Dermis microvascular lymphatic vessel endothelial cell (primary cell): ENCODE results near the gene CTPS2. TPM values are rescaled to one million over a fixed set of nuclear protein-coding genes. Genes with fewer than 3 reads are reported as not detected.

Experiments
- DNase-seq, 2 donors: peaks; one replicate each; pipeline versions ENCODE4 v3.0.0 to v3.0.0-alpha.2; 2010; ENCODE audit warnings: low read depth in 2 of 2
- total RNA-seq: library from RNA; depleted of rRNA; stranded (reverse); fragments of >200 nt; gene quantifications from 2 replicates; pipeline ENCODE4 v1.2.1, GENCODE V29; 2014

The CTPS2 gene
- total RNA-seq, 1 donor from 2014 or later: 13.0 TPM

GRCh38 chrX:16711893-16712547 lies 449 bp downstream of the CTPS2 start:
- DNase-seq: no peak

DNA sequence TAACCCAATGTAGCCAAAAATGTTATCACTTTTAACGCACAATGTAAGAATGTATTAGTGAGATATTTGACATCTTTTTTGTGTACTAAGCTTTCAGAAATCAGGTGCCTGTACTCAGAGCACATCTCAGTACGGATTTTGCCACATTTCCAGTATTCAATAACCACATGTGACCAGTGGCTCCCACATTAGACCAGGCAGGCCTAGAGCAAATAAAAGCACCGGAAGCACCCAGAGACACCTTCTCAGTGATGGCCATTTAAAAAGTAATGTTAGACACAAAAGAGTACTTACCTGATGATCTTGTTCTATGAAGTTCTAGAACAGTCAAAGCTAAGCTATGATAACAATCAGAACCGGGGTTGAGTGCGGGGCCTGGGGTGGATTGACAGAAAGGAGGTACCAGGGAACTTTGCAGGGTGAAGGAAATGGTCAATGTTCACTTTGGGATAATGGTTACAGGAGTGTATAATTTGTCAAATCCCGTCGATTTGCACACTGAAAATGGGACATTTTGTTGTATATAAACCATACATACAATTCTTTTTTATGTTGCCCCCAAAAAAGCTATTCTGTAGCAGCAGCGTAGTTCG lies 1.2 kb downstream of the CTPS2 start:
- no peak for DNase-seq

GRCh38 chrX:16708016-16708415 lies 4.5 kb downstream of the CTPS2 start:
- no peak for DNase-seq

- DNase-seq: no peak
Observed at GRCh38 chrX:16705370-16705769, 7.1 kb downstream of the CTPS2 start.

DNA sequence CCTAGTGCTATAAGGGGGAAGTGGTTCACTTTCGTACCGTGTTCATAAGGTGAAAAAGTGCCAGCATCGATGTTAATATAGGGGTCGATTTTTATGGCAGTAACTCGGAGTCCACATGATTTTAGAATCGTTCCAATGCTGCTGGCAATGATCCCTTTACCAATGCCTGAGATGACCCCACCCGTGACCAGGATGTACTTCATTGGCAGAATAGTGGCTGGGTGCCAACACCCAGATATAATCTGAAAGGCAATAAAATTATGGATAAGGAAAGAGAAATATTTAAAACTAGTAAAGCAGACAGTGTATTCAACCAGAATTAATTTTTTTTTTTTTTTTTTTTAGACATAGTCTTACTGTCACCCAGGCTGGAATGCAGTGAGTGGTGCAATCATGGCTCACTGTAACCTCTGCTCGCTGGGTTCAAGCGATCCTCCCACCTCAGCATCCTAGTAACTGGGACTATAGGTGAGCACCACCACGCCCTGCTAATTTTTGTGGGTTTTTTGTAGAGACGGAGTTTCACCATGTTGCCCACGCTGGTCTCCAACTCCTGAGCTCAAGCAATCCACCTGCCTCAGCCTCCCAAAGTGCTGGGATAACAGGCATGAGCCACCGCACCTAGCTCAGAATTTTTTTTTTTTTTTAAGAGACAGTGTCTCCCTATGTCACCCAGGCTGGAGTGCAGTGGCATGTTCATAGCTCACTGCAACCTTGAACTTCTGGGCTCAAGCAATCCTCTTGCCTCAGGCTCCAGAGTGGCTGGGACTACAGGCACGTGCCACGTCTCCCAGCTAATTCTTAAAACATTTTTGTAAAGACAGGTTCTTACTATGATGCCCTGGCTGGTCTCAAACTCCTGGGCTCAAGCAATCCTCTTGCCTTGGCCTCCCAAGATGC lies 9.5 kb downstream of the CTPS2 start:
- DNase-seq: no peak

GRCh38 chrX:16700734-16701133 lies 11.7 kb downstream of the CTPS2 start:
- no peak for DNase-seq

DNA sequence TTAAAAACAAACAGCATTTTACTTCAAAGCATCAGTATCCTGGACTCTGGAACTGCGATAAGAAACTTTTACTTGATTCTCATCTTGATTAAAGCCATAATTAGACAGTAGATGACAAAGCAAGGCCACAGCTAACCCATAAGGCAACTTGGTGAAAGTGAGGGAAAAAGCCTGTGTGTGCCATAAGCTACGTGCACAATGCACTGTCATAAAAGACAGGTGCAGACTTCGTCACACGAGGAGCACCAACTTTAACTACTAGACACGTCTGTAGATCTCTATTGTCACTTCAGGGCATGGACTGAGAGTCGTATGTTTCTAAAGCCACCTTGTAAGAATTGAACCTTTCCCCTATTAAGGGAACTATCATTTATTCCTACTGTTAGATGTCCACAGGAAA lies 13.1 kb downstream of the CTPS2 start:
- DNase-seq: no peak

DNA sequence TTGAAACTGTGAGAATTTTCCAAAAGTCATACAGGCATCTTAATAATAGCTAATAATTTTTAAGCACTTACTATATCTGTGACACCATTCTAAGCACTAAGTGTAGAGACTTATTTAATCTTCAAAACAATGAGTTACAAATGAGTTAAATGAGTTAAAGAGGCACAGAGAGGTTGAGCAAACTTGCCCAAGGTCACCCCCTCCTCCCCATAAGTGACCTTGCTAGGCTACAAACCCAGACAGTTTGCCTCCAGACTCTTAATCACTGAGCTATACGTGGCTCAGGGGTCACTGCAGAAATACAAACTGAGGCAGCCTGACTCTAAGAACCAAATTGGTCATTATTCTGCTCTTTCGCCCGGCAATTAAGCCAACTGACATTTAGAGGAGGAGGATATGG lies 15.5 kb downstream of the CTPS2 start:
- no peak for DNase-seq

DNA sequence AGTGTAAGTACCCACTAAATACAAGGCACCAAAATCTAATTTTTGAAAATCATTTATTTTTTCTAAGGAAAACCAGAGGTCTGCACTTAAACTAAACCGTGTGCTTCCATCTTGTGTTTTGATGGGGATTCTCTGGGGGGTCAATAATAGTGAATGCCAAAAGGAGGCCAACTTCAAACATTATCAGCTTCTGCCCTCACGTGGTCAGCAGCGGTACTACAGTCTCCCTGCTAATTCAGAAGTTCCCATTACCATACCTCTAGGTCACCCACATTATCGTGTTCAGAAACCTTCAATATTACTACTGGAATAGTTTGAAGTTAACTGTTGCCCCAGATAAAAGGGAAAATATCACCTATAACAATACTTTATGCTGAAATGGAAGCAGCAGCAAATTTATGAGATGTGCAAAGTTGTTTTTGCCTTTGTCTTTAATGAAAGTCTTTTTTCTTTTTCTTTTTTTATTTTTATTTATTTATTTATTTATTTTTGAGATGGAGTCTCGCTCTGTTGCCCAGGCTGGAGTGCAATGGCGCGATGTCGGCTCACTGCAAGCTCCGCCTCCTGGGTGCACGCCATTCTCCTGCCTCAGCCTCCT lies 17.3 kb downstream of the CTPS2 start:
- DNase-seq: peak; percentile 42 to 48

DNA sequence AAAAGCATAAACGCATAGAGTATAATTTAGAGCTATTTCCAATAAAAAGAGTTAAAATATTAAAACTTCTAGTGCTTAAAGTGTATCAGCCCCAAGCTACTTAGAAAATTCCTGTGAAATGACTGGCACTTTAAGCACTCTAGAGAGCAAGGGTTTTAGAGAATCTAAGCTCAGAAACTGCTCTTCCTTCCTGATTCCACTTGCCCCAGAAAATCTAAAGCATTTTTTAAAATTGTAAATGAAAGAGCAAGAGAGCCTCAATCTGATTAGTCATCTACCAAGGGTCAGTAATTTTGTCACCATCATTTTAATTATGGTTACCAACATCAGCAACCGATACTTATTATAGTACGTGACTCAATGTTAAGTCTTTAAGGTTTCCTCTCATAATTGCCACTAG lies 25.0 kb downstream of the CTPS2 start:
- DNase-seq: no peak

DNA sequence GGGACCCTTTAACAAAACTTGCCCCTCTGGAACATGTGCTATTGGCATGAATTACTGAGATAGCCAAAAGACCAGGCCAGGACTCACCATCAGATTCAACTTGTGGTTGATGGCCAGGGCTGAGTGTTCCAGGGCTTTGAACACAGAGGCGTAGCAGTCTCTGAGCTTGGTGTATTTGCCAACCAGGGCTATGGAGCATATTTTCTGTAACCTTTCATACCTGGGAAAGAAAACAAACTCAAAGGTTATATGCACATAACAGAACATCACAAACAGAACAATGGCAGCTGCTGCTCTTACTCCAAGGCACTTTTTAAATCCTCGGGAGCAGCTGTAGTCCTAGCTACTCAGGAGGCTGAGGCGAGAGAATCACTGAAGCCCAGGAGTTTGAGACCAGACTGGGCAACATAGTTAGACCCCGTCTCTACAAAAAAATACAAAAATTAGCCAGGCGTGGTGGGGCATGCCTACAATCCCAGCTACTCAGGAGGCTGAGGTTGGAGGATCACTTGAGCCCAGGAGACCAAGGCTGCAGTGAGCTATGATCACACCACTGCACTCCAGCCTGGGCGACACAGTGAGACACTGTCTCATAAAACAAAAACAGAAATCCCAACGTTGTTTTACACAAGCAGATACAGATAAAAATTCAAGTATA lies 29.3 kb downstream of the CTPS2 start:
- DNase-seq: no peak

DNA sequence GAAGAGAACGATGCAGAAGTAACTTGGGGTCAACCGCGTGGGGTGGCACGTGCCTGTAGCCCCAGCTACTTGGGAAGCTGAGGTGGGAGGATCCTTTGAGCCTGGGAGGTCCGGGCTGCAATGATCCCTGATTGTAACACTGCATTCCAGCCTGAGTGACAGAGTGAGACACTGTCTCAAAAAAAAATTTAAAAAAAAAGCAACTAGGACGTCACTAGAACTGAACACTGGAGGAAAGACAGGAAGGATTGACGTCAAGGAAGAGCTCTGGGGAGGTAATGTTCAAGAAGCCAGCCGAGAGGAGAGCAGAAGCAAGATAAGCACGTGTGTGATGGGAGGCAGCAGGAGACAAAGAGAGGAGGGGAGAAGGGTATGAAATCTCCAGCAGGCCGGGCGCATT lies 33.8 kb downstream of the CTPS2 start:
- no peak for DNase-seq

- DNase-seq: peak; percentile 51 to 66
Observed at GRCh38 chrX:16671005-16671404, 41.5 kb downstream of the CTPS2 start.

DNA sequence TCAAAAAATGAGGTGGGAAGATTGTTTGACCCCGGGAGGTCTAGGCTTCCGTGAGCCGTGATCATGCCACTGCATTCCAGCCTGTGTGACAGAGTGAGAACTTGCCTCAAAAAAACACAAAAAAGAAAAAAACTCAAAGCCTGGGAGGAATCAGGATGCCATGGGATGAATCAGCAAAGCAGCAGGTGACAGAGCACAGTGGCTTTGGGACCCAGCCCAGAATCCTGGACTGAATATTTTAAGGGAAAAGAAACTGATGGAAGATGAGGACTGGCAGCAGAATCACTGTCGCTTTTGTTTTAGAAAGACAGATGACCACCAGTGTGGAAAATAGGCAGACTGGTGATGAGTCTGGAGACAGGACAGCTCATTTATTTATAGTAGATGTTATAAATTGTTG lies 45.9 kb downstream of the CTPS2 start:
- peak; percentile 49 to 71 for DNase-seq

GRCh38 chrX:16665089-16665488 lies 47.4 kb downstream of the CTPS2 start:
- DNase-seq: peak in 1 of 2 donors; percentile 26

DNA sequence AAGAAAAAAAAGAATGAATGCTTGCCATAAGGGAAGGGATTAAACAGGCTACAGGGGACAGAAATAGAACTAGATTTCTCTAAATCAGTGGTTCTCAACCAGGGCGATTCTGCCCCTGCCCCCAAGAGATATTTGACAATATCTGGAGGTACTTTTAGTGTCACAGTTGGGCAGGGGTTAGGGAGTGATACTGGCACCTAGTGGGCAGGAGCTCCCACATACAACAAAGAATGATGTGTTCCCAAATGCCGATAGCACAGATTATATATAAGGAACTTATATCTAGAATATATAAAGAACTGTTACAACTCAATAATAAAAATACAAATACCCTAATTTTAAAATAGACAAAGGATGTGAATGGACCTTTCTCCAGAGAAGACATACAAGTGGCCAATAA lies 47.8 kb downstream of the CTPS2 start:
- DNase-seq: peak in 1 of 2 donors; percentile 5

- DNase-seq: peak in 1 of 2 donors; percentile 28
Observed at GRCh38 chrX:16664074-16664473, 48.4 kb downstream of the CTPS2 start.

GRCh38 chrX:16662402-16662801 lies 50.1 kb downstream of the CTPS2 start:
- no peak for DNase-seq

GRCh38 chrX:16661495-16661894 lies 51.0 kb downstream of the CTPS2 start:
- no peak for DNase-seq

GRCh38 chrX:16659321-16659720 lies 53.1 kb downstream of the CTPS2 start:
- no peak for DNase-seq

GRCh38 chrX:16658284-16658683 lies 54.2 kb downstream of the CTPS2 start:
- peak in 1 of 2 donors; percentile 60 for DNase-seq

DNA sequence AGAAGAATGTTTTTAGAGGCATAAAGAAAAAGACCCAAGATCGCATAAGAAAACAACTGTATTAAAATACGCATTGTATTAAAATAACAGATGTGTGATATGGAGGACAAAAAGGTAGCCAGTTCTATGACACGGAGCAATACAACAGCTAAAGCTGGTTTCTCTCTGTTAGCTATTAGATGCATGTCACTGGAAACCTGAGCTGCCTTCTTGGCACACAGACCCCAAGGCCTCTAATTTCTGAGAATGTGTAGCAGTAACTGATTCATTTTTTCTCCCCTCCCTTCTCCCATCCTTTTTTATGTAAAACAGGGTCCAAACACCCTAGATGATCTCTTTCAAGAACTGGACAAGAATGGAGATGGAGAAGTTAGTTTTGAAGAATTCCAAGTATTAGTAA lies 58.4 kb downstream of the CTPS2 start:
- no peak for DNase-seq
